Measurements from ENCODE around the gene TVP23A.
"Not testable (repeated sequence)": the region's sequence is repeated elsewhere in the genome, so short reads cannot be mapped to it uniquely, and the experiment has no call there.

The TVP23A gene

DNA sequence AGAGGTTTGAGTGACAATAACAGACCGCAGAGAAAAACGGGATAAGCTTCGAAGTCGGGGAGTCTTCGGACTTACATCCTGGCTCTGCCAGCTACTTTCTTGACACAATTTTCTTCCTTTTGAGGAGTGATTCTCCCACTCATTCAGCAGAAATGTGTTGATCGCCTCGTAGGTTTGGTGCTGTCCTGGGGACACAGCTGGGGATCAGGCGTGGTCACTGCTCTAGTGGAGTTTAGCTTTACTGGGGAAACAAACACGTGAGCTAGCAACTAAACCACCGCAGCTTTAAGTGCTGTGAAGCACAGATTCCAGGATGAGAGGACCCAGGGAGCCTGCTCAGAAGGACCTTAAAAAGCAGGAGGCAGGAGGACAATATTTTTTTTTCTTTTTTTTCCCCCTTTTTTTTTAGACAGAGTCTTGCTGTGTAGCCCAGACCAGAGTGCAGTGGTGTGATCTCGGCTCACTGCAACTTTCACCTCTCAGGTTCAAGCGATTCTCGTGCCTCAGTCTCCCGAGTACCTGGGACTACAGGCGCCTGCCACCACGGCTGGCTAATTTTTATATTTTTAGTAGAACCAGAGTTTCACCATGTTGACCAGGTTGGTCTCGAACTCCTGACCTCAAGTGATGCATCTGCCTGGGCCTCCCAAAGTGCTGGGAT is 74.1 kb downstream of the TVP23A start:
- DNase-seq: no peak

DNA sequence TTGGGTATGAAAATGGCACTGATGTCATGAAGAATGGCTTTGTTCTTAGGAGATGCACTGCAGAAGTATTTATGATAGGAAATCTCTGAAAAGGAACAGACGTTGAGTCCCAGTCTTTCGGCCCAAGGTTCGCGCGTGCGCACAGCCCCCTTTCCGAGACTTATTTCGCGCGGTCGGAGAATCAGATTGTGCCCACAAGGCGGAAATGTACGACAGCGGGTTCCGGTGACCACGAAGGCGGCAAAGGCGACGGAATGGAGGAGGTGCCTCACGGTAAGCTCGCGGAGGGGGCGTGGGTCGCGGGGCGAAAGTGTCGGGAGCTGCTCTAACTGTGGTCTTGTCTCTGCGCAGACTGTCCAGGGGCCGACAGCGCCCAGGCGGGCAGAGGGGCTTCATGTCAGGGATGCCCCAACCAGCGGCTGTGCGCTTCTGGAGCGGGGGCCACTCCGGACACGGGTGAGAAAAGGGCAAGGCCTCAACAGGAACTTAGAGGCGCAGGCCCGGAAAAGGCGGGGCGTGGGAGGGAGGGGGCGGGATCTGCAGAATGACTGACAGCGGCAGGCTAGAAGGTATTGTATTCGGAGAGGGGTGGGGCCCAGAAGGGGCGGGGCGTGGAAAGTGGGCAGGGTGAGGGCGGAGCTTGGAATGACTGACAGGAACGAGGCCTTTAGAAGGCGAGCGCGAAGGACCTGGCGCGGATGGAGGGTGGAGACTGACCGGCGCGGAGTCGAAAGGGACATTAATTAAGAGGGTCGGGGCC is 74.8 kb downstream of the TVP23A start, which contains the start of gene NUBP1:
Gene NUBP1 (plus strand): TSS at position 233 of the 760 bp plus-strand sequence. CDS start 22 bp downstream, at position 255.
- DNase-seq: peak; percentile 74 to 89

DNA sequence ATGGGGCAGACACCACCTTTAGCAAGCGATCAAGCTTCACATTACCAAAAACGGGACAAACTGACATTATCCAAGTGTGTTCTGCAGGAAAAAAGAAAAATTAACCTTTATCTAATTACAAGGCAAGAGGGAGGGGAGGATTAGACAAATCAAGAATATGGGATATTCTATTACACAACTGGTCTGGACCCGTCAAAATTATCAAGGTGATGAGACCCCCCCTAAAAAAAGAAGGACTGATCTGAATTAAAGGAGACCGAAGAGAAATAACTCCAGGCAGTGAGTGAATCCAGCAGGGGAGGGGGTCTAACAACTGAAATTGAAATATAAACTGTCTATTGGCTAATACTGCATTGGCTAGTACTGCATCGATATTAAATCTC is 75.4 kb downstream of the TVP23A start:
- DNase-seq: no peak

DNA sequence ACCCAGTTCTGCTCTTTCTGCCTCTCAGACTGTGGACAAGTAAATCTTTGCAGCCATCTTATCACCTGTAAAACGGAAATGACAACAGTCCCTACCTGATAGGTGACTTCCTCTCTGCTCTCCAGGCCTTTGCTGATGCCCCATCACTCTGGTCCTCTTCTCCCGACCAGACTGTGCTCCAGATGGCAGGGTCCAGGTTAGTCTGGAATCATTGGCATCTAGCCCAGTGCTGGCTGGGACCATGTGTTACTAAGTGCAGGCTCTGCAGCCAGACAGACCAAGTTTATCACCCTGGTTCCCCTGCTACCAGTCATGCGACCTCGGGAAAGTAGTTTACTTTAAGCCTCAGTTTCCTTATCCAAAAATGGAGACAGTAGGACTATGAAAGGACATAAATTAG is 76.8 kb downstream of the TVP23A start:
- no peak for DNase-seq

DNA sequence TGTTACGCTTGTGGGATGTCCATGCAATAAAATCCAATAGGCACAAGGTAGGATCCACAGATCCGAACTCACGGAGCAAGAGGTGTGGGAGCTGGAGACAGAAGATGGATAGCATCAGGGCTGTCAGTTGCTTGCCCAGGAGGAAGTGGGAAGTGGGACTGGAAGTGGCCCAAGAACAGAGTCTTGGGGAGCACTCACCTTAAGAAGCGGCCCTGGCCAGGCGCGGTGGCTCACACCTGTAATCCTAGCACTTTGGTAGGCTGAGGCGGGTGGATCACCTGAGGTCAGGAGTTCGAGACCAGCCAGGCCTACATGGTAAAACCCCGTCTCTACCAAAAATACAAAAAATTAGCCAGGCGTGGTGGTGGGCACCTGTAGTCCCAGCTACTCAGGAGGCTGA is 77.3 kb downstream of the TVP23A start:
- not testable (repeated sequence) for DNase-seq

DNA sequence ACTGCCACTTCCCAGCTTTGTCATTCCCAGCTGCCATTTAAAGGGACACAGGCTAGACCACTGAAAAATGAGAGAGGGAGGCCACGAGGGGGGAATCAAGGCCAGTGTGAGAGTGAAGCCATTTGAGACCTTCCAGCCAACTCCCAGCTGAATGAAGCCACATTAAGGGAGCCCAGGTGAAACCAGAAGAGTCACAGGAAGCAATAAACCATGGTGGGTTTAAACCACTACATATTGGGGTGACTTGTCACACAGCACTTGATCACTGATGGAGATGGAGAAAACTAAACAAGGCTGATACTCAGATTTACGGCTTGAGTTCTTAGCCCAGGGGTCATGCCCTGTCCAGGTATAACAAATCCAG is 77.8 kb downstream of the TVP23A start:
- DNase-seq: no peak

DNA sequence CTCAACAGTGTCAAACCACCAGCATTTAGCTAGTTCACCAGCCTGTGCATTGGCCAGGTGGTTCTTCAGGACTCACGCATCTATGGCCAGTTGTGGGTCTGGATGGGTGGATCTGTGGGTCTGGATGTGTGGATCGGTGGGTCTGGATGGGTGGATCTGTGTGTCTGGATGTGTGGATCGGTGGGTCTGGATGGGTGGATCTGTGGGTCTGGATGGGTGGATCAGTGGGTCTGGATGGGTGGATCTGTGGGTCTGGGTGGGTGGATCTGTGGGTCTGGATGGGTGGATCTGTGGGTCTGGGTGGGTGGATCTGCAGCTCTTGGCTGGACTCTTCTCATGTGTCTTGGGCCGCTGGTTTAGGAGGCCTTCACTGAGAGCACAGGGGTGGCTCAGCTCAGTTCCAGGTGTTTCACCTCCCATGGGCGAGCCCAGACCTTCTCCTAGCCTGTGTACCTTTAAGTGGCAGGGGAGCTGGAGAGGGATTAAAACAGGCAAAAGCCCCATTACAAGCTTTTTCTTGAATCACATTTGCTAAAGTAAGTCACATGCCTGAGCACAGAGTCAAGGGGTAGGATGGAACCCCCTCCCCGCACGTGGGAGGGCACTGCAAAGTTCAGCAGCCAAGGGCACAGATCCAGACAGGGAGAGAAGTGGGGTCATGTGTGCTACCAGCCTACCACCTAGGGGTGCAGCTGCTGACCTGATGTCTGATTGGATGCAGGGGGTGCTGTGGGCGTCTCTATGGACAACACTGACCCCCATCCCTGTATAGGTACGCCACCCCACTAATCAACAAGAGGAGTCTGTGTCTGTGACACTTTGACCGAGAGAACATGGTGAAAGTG is 78.4 kb downstream of the TVP23A start:
- DNase-seq: no peak

DNA sequence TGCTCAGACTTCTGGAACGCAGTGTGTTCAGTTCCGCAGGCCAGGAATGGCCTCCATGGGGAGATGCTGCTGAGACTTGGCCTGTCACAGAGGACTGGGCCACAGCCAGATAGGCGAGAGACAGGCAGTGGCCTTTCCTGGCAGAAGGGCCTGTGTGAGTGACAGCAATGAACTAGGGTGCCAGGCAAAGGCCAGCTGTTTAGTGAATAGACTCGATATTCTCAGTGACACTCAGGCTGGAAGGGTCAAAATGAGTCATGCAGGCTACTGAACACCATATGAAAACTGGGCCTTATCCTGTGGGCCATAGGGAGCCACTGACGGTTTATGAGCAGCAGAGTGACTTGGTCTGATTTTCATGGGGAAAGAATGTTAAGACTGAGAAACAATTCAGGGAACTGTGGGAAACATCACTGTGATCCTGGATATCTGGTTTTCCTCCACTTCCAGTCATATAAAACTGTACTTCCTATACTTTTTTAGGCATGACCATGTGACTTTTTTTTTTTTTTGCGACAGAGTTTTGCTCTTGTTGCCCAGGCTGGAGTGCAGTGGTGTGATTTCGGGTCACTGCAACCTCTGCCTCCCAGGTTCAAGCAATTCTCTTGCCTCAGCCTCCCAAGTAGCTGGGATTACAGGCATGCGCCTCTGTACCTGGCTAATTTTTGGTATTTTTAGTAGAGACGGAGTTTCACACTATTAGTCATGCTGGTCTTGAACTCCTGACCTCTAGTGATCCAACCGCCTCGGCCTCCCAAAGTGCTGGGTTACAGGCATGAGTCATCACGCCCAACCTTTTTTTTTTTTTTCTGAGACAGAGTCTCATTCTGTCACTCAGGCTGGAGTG is 80.1 kb downstream of the TVP23A start:
- DNase-seq: peak; percentile 32 to 57

GRCh38 chr16:10737068-10737625 is 81.4 kb downstream of the TVP23A start:
- peak in 1 of 2 experiments; percentile 55 for DNase-seq

GRCh38 chr16:10731790-10732189 is 86.8 kb downstream of the TVP23A start:
- DNase-seq: no peak

- no peak for DNase-seq
Measured at GRCh38 chr16:10729104-10730048, 89.2 kb downstream of the TVP23A start.

- no peak for DNase-seq
Measured at GRCh38 chr16:10728003-10728887, 90.3 kb downstream of the TVP23A start.

Measured in SW 1271 (cell line).